Pancreas (tissue), 10 donors: ENCODE measurements around the gene APOBEC3B. TPM values are rescaled to one million over a fixed set of nuclear protein-coding genes. Genes with fewer than 3 reads are reported as not detected.
"Not testable (repeated sequence)": the region's sequence is repeated elsewhere in the genome, so short reads cannot be mapped to it uniquely, and the experiment has no call there.

Experiments used
- ATAC-seq, 4 donors: fragments of 200-7000 bp; cut with Tn5 transposase; one replicate each; pipeline versions ENCODE4 v1.8.0 to v1.9.1; 2020; ENCODE audit warnings: mild to moderate bottlenecking in 4 of 4, moderate library complexity in 4 of 4
- DNase-seq, 6 donors: peaks; one replicate each; pipeline ENCODE4 v3.0.0-alpha.2; 2020
- FAIRE-seq: peaks from 2 replicates; lab custom pipeline; 2012; peaks lifted over from hg19 to GRCh38; lab: Jason Lieb, UNC
- H3K27ac ChIP-seq, 4 donors: fragments of 200-600 bp; sonication (generic); 1 replicate in 3 of 4; 2 replicates in 1 of 4; pipeline versions ENCODE4 v1.5.0 to v1.8.0; 2020
- H3K27me3 ChIP-seq, 4 donors: fragments of 200-600 bp; one replicate each; pipeline ENCODE4 v1.8.0; 2021
- H3K36me3 ChIP-seq, 3 donors: fragments of 200-600 bp; sonication (generic) in 1 of 3; one replicate each; pipeline versions ENCODE4 v1.5.0 to v1.8.0; 2020 to 2021
- H3K4me1 ChIP-seq, 3 donors: fragments of 200-600 bp; one replicate each; pipeline ENCODE4 v1.8.0; 2021
- H3K4me3 ChIP-seq, 4 donors: fragments of 200-600 bp; sonication (generic) in 2 of 4; one replicate each; pipeline versions ENCODE4 v1.5.0 to v1.8.0; 2020 to 2021
- H3K9me3 ChIP-seq, 4 donors: fragments of 200-600 bp; one replicate each; pipeline ENCODE4 v1.8.0; 2021
- WGBS, 2 donors: extraction: QIAGEN DNeasy Blood & Tissue Kit; methylation state at CpG; one replicate each; pipeline ENCODE4 v1.1.7; 2013; 5-methylcytosine and 5-hydroxymethylcytosine counted together
- intact Hi-C, 3 donors: fragments of 100-400 bp; cut with DNase I; formaldehyde crosslinking; loops; one replicate each; pipeline versions ENCODE4 v1.11.1 to v1.14.2; 2022
- polyA plus RNA-seq, 2 donors: library from polyadenylated mRNA; stranded (reverse); fragments of 200-250 nt; gene quantifications; one replicate each; pipeline ENCODE4 v1.2.3, GENCODE V29; 2013
- total RNA-seq, 6 donors: library from RNA; stranded (reverse); fragmentation: NEBNext Ultra II Directional in 4 of 6; extraction: Animal tissue kit (Norgen Biotek cat#: 25700) in 4 of 6; gene quantifications; one replicate each; pipeline versions ENCODE4 v1.2.1 to v1.2.4, GENCODE V29; 2021 to 2023
- TF ChIP-seq, protein P1 (sequence below), 4 donors: fragments of 200-600 bp; sonication (generic) in 3 of 4; IDR thresholded peaks; one replicate each; pipeline versions ENCODE4 v1.5.0 to v1.8.0; 2021; ENCODE audit warnings: antibody characterized with exemption in 4 of 4
- donor health status: healthy with polysubstance abuse.
- donor health status: DM: no; HTN: no; CAD: no; lungs with moderate emphysema.
- donor health status: DM: no; HTN: no; CAD: no.
- donor health status: control.
- donor health status: control.
- donor health status: Bipolar disorder and iron deficiency.
- donor health status: DM: yes; HTN: yes; CAD: no.
- donor health status: DM: no; HTN: no; CAD: no.
- donor health status: DM: no; HTN: no; CAD: no.
- donor health status: DM: yes; HTN: yes; CAD: no.

Gene APOBEC3B
- total and polyA plus RNA-seq, 8 donors = 0.60 to 10.2 (median 3.0) TPM

DNA sequence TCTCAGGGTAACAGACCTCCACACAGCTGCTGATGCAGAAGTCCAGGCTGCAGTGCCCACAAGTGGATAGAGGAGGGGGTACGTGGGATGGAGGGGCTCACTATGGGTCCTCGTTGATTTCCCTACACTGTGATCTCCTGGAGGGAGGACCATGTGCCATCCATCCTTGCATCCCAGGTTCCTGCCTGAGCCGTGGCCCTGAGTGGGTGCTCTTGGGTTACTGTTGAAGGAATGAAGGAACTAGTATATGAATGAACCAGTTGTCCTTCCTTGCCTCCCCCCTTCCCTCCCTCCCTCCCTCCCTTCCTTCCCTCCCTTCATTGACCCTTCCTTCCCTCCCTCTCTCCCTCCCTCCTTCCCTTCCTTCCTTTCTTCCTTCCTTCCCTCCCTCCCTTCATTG, 15.4 kb downstream of the APOBEC3B start:
- Histone ChIP-seq H3K9me3 (no peaks in the 10 kb centered on the region), H3K4me1 (peaks cover 0 to 4% (median 0%) of the 10 kb centered on the region in 3 donors), H3K27ac (no peak overlapping the region), H3K27me3 (no peaks in the 10 kb centered on the region), H3K4me3 (no peak overlapping the region), H3K36me3 (no peaks in the 10 kb centered on the region)
- 73 to 82% methylated on average over 3 of the region's 3 CpGs for WGBS, 2 donors
- intact Hi-C loops = loop anchor here in 1 of 3 donors (5.0 kb wide), 1 partner anchor 130 kb away; no protein-coding TSS in a partner anchor
- DNase-seq (no peak), FAIRE-seq (no peak), ATAC-seq (no peak)
- TF ChIP-seq, protein P1, sequence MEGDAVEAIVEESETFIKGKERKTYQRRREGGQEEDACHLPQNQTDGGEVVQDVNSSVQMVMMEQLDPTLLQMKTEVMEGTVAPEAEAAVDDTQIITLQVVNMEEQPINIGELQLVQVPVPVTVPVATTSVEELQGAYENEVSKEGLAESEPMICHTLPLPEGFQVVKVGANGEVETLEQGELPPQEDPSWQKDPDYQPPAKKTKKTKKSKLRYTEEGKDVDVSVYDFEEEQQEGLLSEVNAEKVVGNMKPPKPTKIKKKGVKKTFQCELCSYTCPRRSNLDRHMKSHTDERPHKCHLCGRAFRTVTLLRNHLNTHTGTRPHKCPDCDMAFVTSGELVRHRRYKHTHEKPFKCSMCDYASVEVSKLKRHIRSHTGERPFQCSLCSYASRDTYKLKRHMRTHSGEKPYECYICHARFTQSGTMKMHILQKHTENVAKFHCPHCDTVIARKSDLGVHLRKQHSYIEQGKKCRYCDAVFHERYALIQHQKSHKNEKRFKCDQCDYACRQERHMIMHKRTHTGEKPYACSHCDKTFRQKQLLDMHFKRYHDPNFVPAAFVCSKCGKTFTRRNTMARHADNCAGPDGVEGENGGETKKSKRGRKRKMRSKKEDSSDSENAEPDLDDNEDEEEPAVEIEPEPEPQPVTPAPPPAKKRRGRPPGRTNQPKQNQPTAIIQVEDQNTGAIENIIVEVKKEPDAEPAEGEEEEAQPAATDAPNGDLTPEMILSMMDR (IDR thresholded peaks at IDR 0.05) = no peak

DNA sequence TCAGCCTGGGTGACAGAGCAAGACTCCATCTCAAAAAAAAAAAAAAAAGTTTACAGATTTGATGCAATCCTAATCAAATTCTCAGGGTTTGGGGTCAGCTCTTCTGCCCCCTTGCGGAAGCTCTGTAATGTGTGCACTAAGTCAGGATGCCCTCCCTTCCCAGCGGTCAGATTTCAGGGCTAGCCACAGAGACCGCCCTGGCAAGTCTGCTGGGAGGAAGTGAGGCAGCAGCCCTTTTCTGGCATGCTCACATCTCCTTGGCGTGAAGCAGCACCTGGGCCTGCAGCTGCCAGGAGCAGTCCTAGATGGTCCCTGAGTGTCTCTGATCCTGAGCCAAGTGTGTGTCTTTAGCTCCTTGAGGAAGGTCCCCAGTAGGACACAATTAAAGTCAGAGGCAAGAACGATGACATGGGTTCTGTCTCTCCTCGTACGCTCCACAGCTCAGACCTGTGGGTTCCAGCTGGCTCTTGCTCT, 21.1 kb downstream of the APOBEC3B start:
- Histone ChIP-seq H3K27ac (no peak overlapping the region), H3K36me3 (no peaks in the 10 kb centered on the region), H3K4me1 (no peaks in the 10 kb centered on the region), H3K27me3 (no peaks in the 10 kb centered on the region), H3K9me3 (no peaks in the 10 kb centered on the region), H3K4me3 (no peak overlapping the region)
- DNase-seq (peak; percentile 72 to 83 (median 80)), ATAC-seq (peak; percentile 93 to 99 (median 98)), FAIRE-seq (no peak)
- intact Hi-C loops = loop anchor here in 1 of 3 donors (10.0 kb wide), 1 partner anchor 112 kb away; no protein-coding TSS in a partner anchor
- TF ChIP-seq, protein P1 (IDR thresholded peaks at IDR 0.05) = peak; percentile 40 to 71 (median 52)
- WGBS, 2 donors = 8 to 19% methylated on average over 7 of the region's 7 CpGs

DNA sequence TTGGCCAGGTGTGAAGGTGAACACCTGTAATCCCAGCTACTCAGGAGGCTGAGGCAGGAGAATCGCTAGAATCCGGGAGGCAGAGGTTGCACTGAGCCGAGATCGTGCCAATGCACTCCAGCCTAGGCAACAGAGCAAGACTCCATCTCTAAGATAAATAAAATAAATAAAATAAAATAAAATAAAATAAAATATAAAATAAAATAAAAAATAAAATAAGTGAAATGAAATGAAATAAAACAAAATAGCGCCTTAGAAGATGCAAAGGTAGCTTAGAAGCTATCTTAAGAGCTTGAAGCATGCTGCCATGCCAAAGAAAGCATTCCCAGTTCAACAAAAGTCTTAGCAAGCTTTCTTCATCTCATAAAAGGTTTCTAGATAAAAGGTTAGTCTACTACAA, 25.0 kb downstream of the APOBEC3B start:
- TF ChIP-seq, protein P1 (IDR thresholded peaks at IDR 0.05) = no peak
- Histone ChIP-seq H3K4me3 (no peak overlapping the region), H3K27ac (no peak overlapping the region), H3K36me3 (no peaks in the 10 kb centered on the region), H3K27me3 (no peaks in the 10 kb centered on the region), H3K4me1 (no peaks in the 10 kb centered on the region), H3K9me3 (no peaks in the 10 kb centered on the region)
- intact Hi-C loops = loop anchor here in 1 of 3 donors (10.0 kb wide), 1 partner anchor 108 kb away; no protein-coding TSS in a partner anchor
- ATAC-seq (no peak), DNase-seq (no peak), FAIRE-seq (no peak)
- 96 to 97% methylated on average over 5 of the region's 5 CpGs for WGBS, 2 donors

DNA sequence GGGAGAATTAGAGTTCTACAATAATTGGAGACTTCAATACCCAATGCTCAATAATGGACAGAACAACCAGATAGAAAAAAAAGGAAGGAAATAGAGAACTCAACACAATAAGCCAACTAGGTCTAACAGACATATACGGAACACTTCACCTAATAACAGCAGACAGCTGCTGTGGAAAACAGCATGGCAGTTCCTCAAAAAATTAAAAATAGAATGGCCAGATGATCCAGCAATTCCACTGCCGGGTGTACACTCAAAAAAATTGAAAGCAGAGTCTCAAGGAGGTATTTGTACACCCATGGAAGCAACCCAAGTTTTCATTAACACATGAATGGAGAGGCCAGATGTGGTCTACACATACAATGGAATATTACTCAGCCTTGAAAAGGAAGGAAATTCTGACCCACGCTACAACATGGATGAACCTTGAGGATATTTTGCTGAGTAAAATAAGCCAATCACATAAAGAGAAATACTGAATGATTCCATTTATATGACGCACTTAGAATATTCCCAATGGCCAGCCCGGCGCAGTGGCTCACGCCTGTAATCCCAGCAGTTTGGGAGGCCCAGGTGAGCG, 26.2 kb downstream of the APOBEC3B start:
- ATAC-seq = not testable (repeated sequence)
- WGBS, 2 donors = 89 to 93% methylated on average over 8 of the region's 8 CpGs

DNA sequence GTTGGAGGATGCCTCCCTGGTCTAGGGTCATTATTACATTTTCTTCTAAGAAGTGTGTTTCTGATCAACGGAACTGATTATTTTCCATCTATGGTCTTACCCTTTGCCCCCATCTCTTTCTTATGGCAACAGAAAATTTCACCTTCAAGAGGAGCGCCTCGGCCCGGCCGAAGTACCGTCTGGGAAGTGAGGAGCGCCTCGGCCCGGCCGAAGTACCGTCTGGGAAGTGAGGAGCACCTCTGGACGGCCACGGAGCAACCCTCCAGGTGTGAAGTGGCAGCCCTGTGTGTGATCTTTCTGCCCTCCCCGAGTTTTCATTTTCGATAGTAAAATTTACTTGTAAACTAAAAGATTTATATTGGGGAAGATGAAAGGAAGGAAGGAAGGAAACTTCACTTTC, 28.8 kb downstream of the APOBEC3B start:
- Histone ChIP-seq H3K9me3 (no peaks in the 10 kb centered on the region), H3K4me1 (no peaks in the 10 kb centered on the region), H3K36me3 (no peaks in the 10 kb centered on the region), H3K27me3 (no peaks in the 10 kb centered on the region), H3K4me3 (no peak overlapping the region), H3K27ac (no peak overlapping the region)
- ATAC-seq (no peak), DNase-seq (no peak), FAIRE-seq (no peak)
- 74 to 83% methylated on average over 15 of the region's 15 CpGs for WGBS, 2 donors
- TF ChIP-seq, protein P1 (IDR thresholded peaks at IDR 0.05) = no peak
- intact Hi-C loops = no loop called here

More for the DNA sequence above, 26.2 kb downstream of the APOBEC3B start:
- not testable (repeated sequence) for FAIRE-seq, H3K4me3 ChIP-seq, H3K27me3 ChIP-seq, DNase-seq, H3K4me1 ChIP-seq, H3K9me3 ChIP-seq, H3K36me3 ChIP-seq, H3K27ac ChIP-seq
- intact Hi-C loops = loop anchor here in 1 of 3 donors (10.0 kb wide), 1 partner anchor 106 kb away; no protein-coding TSS in a partner anchor
